DND-41 (cell line): ENCODE data around the gene METTL9.
"Not testable (repeated sequence)": the region's sequence is repeated elsewhere in the genome, so short reads cannot be mapped to it uniquely, and the experiment has no call there.

Experiments
- ATAC-seq: fragments of 200-7000 bp; cut with Tn5 transposase; 3 replicates; pipeline ENCODE4 v1.9.1; 2021; ENCODE audit warnings: low read depth; ENCODE audit not compliant: insufficient read depth
- DNase-seq: peaks from one replicate; pipeline ENCODE4 v3.0.0-alpha.2; 2020
- H2AFZ ChIP-seq: 2 replicates; pipeline ENCODE4 v1.6.0; 2012; ENCODE audit warnings: low read depth, low read length
- H3K27ac ChIP-seq: 2 replicates; pipeline ENCODE4 v1.5.1; 2012; ENCODE audit warnings: low read length, inconsistent platforms
- H3K27me3 ChIP-seq: fragments of 200-600 bp; sonication (generic); 2 replicates; pipeline ENCODE4 v1.6.0; 2012; ENCODE audit warnings: low read length, mild to moderate bottlenecking, inconsistent platforms; ENCODE audit not compliant: insufficient read depth, poor library complexity
- H3K36me3 ChIP-seq: 2 replicates; pipeline ENCODE4 v1.5.1; 2012; ENCODE audit warnings: low read length, inconsistent platforms; ENCODE audit not compliant: insufficient read depth
- H3K4me1 ChIP-seq: 2 replicates; pipeline ENCODE4 v1.5.1; 2012; ENCODE audit warnings: mild to moderate bottlenecking, low read length; ENCODE audit not compliant: insufficient read depth
- H3K4me2 ChIP-seq: 2 replicates; pipeline ENCODE4 v1.6.0; 2012; ENCODE audit warnings: mild to moderate bottlenecking, moderate library complexity, low read length, inconsistent platforms; ENCODE audit not compliant: insufficient read depth
- H3K4me3 ChIP-seq, 2 experiments: fragments of 200-600 bp in 1 of 2; shearing (Covaris generic) in 1 of 2; 2 replicates each; pipeline ENCODE4 v1.5.1; 2012 to 2016; ENCODE audit warnings: inconsistent platforms in 2 of 2, low read length in 2 of 2, mild to moderate bottlenecking in 2 of 2, low read depth in 1 of 2, moderate library complexity in 1 of 2
- H3K79me2 ChIP-seq: 2 replicates; pipeline ENCODE4 v1.6.0; 2012; ENCODE audit warnings: low read length, inconsistent platforms; ENCODE audit not compliant: insufficient read depth
- H3K9ac ChIP-seq: 2 replicates; pipeline ENCODE4 v1.6.0; 2012; ENCODE audit warnings: low read depth, mild to moderate bottlenecking, inconsistent platforms, low read length, moderate library complexity
- H3K9me3 ChIP-seq: 2 replicates; pipeline ENCODE4 v1.5.1; 2012; ENCODE audit warnings: low read length, moderate library complexity, mild to moderate bottlenecking, inconsistent platforms; ENCODE audit not compliant: insufficient read depth, severe bottlenecking
- H4K20me1 ChIP-seq: 2 replicates; pipeline ENCODE4 v1.6.0; 2012; ENCODE audit warnings: low read length; ENCODE audit not compliant: insufficient read depth
- CTCF ChIP-seq: IDR thresholded peaks from 2 replicates; pipeline ENCODE4 v1.5.1; 2012; ENCODE audit warnings: borderline replicate concordance, low read length, moderate library complexity, mild to moderate bottlenecking; ENCODE audit not compliant: poor library complexity, severe bottlenecking; ENCODE audit errors: extremely low read depth
- EZH2 ChIP-seq: IDR thresholded peaks from 3 replicates; pipeline ENCODE4 v1.6.1; 2012; ENCODE audit warnings: borderline replicate concordance, low read depth, mild to moderate bottlenecking, moderate library complexity, low read length, inconsistent platforms; ENCODE audit not compliant: severe bottlenecking

METTL9 gene

GRCh38 chr16:21563676-21564075 lies 35.7 kb upstream of the METTL9 start:
- H3K27me3 ChIP-seq = peaks cover 14% of the 10 kb centered on the region
- DNase-seq = no peak
- H2AFZ ChIP-seq = no peak overlapping the region
- no peak overlapping the region for H3K27ac ChIP-seq
- H3K36me3 ChIP-seq = no peaks in the 10 kb centered on the region
- H3K4me1 ChIP-seq = no peaks in the 10 kb centered on the region
- H3K79me2 ChIP-seq = no peaks in the 10 kb centered on the region
- ATAC-seq = no peak
- no peaks in the 10 kb centered on the region for H3K9me3 ChIP-seq
- TF ChIP-seq CTCF (no peak), EZH2 (no peak)
- no peak overlapping the region for H3K9ac ChIP-seq
- no peak overlapping the region for H3K4me3 ChIP-seq
- no peaks in the 10 kb centered on the region for H4K20me1 ChIP-seq
- no peak overlapping the region for H3K4me2 ChIP-seq

- H3K9ac ChIP-seq, H3K79me2 ChIP-seq, H2AFZ ChIP-seq, H3K4me3 ChIP-seq, ATAC-seq, H3K27ac ChIP-seq, DNase-seq, H3K36me3 ChIP-seq, H3K9me3 ChIP-seq, H3K4me1 ChIP-seq, H4K20me1 ChIP-seq, H3K4me2 ChIP-seq: not testable (repeated sequence)
- H3K27me3 ChIP-seq = peaks cover 14% of the 10 kb centered on the region
Observed at GRCh38 chr16:21564367-21564766, 35.0 kb upstream of the METTL9 start.

- Histone ChIP-seq H3K36me3 (no peaks in the 10 kb centered on the region), H3K4me3 (no peak overlapping the region), H4K20me1 (no peaks in the 10 kb centered on the region), H3K4me2 (no peak overlapping the region), H3K4me1 (no peaks in the 10 kb centered on the region), H2AFZ (no peak overlapping the region), H3K27ac (no peak overlapping the region), H3K27me3 (peaks cover 14% of the 10 kb centered on the region), H3K79me2 (no peaks in the 10 kb centered on the region), H3K9me3 (no peaks in the 10 kb centered on the region), H3K9ac (no peak overlapping the region)
- DNase-seq (no peak), ATAC-seq (no peak)
- no peak for TF ChIP-seq CTCF
- no peak for TF ChIP-seq EZH2
Observed at GRCh38 chr16:21565507-21565860, 33.9 kb upstream of the METTL9 start.

- Histone ChIP-seq H3K4me2 (no peak overlapping the region), H3K27ac (no peak overlapping the region), H3K9me3 (no peaks in the 10 kb centered on the region), H3K9ac (no peak overlapping the region), H3K27me3 (peaks cover 14% of the 10 kb centered on the region), H2AFZ (no peak overlapping the region), H3K36me3 (no peaks in the 10 kb centered on the region), H3K79me2 (no peaks in the 10 kb centered on the region), H3K4me3 (no peak overlapping the region), H4K20me1 (no peaks in the 10 kb centered on the region), H3K4me1 (no peaks in the 10 kb centered on the region)
- no peak for DNase-seq
- no peak for ATAC-seq
- no peak for TF ChIP-seq EZH2
- no peak for TF ChIP-seq CTCF
Observed at GRCh38 chr16:21565861-21566669, 33.3 kb upstream of the METTL9 start.
